CD4-positive, alpha-beta T cell treated with Interferon gamma for 1 hour (primary cell): Measurements from ENCODE around the gene ZNF385D.

Experiments
- DNase-seq: peaks from one replicate; pipeline ENCODE4 v3.0.0-alpha.2; 2020

The ZNF385D gene

DNA sequence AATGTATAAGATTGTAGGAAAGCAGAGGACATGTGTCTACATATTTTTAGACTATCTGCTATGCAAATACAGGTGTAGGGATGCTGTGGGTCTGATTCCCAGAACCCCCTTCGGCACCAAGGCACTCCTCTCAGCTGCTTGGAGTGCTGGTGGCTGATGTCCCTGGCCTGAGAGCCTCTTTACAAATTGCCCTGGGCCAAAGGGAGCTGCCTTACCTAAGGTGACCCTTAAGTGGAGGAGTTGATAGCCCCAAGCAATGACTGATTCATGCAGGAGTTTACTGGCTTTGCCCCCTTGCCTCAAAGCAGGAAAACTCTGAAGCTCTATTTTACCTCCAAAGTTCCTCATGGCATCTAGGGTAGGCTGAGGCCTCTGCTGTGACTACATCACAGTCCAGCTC, 83.0 kb downstream of the ZNF385D start:
- DNase-seq: no peak

DNA sequence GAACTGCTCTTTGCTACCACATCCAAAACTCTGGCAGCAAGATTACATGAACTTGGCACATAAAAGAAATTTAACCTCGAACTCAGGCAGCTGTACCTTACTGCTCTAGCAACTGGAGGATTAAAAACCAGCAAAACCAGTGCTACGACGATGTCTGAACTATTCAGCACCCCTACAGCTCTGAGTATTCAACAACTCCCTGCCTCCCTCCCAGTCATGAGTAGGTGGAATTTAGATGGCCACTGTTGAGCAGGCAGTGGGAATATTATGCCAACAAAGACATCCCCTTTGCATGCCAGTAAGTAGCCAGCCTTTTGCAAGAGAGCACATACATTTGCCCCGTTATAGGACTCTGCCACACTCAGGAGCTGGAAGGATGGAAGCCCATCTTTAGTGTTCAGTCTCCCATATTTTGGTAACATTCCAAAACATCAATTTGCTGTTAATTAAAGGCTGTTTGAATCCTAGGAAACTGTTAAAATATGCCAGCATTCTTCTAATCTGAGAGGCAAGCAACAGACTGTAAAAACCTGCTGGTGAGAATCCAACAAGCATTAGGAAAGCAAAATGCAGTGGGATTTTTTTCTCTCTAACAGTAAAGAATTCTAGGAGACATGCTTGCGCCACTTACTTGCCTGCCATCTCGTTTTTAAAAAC, 85.4 kb downstream of the ZNF385D start:
- DNase-seq: no peak

DNA sequence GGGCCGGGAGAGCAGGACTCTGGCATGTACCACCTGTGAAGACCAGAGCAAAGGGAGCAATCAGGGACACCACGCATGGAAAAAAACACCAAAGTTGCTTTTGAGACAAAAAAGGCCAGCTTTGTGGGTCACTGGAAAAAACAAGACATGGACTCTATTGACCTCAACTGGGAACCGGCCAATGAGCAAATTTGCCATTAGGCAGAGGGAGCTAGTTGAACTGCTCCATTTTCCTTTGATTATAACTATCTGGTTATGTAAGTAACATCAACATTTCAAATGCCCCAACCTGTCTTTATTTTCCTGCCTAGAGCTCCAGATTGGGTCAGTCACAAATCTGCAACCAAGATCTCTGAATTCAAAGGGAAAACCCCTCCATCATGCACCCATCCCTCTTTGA, 86.0 kb downstream of the ZNF385D start:
- DNase-seq: no peak

DNA sequence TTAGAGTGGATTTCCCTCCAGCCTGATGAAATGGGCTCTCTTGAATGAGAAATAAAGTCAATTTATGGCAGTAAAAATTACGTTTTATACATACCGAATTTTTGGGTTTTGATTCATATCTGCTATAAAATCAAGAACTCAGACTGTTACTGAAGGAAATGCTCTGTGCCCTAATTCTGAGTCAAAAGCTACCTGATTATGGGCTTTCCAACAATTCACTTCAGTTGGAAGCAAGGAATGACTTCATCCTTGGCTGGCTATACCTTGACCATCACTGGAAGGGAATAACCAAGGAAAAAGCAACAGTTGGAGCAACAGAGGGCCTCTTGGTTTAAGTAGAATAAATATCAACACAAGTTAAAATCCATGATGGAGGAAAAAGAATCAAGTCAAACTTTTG, 88.6 kb downstream of the ZNF385D start:
- no peak for DNase-seq

DNA sequence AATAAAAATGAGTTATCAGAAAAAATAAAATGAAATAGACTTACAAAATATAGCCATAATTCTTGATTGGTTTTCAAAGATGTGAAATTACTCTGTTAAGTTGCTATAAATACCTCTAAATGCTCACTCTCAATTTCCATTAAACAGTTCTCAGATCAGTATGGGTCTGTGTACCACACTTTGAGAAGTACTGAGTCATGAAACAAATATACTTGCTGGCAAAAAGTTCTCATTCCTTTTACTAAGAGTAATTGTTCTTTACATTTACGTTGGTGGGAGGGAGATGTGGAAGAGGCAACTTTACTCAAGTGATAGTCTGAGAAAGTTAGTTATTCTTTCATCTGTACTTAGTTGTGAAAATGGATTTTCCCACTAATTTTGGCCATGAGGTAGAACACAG, 96.3 kb downstream of the ZNF385D start:
- no peak for DNase-seq

DNA sequence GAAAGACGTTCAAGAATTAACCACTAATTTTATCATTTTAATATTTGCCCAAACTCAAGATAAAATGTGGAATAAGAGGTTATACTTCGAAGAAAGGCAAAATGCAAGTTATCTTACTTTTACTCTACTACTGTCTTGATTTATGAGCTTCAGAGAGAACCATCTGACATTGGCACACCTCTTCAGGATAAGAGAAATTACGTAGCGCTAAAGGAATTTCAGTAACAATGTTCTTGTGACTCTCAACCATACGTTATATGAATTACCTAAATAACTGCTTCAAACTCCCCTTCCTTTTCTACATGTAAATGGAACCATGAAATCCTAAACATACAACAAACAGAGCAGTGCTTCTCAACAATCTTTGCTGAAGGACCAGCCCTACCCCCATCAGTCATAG, 96.8 kb downstream of the ZNF385D start:
- no peak for DNase-seq

DNA sequence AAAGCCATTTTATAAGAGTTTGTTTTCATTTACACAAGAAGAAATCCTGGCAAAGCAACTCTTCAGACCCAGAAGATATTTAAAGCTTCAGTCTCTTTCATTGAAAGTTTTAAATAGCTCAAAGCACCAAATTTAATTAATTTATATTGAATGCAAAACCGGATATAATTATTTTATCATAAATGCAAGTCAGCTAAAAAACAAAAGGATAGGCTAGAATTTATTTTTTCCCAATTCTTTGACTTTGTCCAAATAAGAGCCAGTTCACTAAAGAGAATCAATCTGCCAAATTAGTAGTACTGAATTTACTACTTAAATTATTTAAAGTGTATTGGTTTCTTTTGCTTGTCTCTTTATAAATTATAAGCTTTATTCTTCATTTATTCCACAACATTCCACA, 101.5 kb downstream of the ZNF385D start:
- no peak for DNase-seq

DNA sequence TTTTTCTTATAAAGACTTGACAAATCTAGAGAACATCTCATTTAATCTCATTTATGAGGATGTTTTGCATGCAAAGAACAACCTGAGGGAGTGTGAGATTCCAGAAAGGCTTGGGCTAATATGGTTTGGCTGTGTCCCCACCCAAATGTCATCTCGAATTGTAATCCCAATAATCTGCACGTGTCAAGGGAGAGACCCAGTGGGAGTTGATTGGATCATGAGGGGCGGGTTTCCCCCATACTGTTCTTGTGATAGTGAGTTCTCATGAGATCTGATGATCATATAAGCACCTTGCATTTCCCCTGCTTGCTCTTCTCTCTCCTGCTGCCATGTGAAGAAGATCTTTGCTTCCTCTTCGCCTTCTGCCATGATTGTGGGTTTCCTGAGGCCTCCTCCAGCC, 103.0 kb downstream of the ZNF385D start:
- DNase-seq: no peak

DNA sequence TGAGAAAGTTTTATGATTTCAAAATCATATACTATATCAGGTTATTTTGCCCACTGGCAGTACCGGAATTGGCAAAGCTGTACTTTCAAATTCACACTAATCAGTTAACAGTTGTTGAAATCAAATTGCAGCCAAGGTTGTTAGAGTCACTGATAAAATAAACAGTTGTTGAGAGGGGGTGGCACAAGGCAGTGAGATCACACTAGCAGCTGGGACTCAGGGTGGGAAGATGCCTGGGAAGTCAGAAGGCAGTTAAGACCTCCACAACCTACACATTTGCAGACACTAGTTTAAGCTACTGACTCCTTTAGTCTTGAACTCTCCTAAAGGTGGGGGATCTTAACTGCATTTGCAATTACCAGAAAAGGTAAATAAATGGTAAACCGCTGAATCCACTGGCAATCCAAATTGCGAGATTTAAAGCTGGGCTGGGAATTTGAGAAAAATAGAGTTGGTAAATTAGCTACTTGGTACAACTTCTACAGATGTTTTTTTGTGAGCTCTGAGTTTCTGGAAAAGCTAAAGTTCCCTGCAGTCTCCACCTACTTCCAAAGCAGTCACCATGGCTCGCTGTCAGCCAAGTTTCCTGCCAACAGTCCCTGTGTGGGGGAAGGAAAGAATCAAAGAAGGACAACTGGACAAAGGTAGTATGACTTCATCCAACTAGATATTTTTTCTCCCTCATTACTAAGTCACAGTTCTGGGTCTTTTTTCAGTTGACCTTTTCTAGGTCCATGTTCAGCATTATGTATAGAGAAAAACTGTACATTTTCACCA, 105.7 kb downstream of the ZNF385D start:
- no peak for DNase-seq

DNA sequence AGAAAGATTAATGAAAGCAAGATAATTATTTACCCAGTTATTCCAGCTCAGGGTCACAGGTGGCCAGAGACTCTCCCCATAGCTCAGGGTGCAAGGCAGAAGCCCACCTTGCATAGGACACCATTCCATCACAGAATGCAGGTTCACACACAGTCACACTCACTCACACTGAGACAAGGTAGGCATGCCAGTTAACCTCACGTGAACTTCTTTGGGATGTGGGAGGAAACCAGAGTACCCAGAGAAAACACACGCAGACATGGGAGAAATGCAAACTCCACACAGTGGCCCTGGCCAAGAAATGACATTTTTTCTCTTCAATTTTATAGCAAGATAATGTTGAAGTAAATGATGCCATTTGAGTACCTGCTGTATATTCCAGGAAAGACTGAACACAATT, 106.7 kb downstream of the ZNF385D start:
- no peak for DNase-seq

DNA sequence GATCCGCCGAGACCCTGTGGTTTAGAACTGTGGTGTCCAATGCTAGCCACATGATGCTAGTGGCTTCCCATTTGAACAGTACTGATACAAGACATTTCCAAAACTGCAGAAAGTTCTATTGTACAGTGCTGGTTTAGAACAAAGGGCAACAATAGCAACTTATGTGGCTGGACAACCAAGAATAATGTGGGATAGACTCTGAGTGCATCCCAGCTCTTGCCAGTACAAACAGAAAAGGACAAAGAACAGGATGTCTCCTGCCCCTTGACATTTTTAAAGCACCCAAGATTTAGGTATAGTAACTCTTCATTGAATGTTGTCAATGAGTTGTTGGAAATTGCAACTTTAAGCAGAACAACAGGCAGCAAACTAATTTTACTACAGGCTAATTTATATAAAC, 107.3 kb downstream of the ZNF385D start:
- no peak for DNase-seq

DNA sequence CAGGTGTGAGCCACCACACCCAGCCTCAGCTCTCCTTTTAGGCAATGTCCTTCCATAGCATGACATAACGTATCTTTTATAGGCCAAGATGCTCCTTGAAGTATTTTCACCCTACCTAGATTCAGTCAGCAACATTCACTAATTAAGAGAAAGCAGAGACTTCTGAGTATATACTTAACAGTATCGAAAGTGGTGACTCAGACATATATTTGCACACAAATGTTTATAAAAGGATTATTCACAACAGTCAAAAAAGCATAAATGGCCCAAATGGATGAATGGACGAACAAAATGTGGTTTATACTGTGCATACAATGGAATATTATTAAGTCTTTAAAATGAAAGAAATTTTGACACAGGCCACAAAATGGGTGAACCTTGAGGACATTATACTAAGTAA, 108.6 kb downstream of the ZNF385D start:
- no peak for DNase-seq

DNA sequence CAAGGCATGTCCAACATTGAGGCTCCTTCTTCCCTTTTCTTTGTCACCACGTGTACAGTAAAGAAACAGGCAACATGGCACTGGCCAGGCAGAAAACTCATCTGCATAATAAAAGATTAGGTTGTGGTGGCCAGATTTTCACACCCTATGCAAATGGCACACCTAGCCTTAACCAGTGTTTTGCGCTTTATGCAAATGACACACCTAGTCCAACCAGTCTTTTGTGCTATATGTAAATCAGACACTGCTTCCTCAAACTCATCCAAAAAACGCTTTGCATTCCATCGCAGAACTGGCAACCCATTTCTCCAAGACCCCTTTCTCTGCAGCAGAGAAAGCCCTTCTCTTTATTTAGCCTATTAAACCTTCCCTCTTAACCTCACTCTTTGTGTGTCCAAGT, 109.1 kb downstream of the ZNF385D start:
- DNase-seq: no peak

DNA sequence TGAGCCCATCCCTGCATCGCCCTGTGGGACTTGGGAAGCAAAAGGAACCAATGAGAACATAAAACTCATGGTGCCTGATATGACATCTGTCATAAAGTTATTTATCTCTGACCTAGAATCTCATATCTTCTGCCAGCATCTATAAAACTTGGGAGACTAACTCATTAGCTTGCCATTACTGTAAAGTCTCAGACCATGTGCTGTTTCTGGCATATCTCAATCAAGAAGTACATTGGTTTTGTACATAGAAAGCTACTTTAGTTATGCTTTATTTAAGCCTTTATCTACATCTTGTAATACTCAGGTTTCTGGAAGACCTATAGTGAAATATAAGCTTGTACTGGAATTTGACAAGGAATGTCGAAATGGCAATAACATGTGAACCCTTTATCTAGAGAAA, 112.5 kb downstream of the ZNF385D start:
- no peak for DNase-seq

DNA sequence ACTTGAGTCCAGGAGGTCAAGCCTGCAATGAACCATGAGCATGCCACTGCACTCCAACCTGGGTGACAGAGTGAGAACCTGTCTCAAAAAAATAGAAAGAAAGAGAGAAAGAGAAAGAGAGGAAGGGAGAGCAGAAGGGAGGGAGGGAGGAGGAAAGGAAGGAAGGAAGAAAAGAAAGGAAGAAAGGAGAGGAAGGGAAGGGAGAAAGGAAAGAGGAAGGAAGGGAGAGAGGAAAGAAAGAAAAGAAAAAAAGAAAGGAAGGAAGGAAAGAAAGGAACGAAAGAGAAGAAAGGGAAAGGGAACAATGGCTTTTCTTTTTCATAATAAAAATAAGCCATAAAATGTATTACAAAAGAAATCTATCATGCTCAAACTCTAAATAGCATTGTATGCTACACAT, 116.9 kb downstream of the ZNF385D start:
- DNase-seq: no peak

DNA sequence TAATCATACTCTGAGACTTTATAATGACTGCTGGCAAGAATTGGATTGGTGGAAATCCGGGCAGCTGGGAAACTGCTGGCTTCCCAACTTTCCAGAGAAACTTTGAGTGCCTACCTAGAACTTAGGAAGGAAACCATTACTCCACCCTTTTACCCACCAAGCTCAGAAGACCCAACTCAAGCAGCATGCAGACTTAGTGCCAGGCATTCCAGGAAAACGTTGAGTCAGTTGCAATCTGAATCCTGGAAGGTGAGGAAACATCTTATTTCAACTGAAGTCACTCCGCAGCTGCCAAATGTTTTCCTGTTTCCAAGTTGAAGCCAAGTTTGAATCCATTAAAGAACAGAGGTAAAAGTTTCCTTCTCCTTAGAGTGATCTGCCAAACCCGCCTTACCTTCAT, 126.5 kb downstream of the ZNF385D start:
- no peak for DNase-seq

DNA sequence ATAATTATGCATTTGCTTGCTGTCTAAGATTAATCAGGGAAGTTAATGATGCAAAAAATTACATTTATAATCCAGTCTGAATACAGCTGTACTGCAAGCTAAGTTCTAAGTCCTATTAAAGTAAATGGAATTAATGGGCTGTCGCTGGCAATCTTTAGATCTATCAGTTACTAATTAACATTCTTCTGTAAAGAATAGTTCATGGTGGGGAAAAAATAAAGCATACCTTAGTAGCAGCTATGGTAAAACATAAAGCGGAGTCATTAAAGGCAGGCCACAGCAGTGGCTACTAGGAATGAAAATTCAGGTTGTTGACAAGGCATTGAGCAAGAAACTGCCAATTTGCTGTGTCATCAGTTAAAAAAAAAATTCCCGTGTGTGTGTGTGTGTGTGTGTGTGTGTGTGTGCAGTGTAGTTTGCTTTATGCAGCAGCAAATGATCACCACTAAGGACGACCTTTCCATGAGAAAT, 129.8 kb downstream of the ZNF385D start:
- no peak for DNase-seq

DNA sequence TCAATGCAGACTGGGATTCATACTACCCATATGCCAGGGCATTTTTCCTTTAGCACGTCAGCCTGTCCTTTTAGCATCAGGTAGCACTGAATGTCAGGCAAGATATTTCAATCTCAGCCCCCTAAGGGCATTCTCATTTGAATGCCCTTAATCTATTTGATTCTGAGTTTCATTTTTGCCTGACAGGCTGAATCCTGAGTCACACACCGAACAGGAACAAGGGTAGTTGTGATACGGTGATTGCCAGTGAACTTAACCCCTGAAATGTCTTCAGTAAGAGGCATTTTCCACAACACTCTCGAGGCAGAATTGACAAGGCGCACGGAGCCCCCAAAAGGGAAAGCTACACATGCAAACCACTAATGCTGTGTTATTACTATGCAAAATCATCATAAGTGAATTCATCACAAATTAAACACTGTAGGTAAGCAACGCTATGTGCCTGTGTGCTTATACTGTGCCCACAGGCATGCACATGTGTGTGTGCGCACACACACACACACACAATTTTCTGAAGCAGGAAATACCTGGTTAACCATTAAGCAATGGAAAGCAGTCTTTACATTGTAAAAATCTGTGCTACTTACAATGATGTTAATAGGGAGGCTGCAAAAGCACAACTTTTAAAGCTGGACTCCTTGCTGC, 130.4 kb downstream of the ZNF385D start:
- DNase-seq: no peak

DNA sequence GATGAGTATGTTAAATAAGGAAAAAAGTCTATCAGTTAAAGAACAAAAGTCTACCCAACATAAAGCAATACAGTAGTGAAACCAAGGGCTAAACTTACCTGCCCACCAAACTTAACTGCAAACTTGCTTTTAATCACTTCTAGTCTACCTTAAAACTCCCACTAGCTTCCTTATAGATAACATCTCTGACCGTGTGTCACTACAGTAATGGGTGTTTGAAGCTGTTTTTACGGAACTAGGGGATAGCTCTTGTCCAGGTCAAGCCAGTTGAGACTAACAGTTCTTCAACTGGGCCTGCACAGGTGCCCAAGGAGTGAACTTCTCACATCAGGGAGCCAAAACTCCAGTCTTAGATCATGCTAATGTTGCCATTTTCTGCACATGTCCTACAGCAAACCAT, 132.3 kb downstream of the ZNF385D start:
- no peak for DNase-seq

DNA sequence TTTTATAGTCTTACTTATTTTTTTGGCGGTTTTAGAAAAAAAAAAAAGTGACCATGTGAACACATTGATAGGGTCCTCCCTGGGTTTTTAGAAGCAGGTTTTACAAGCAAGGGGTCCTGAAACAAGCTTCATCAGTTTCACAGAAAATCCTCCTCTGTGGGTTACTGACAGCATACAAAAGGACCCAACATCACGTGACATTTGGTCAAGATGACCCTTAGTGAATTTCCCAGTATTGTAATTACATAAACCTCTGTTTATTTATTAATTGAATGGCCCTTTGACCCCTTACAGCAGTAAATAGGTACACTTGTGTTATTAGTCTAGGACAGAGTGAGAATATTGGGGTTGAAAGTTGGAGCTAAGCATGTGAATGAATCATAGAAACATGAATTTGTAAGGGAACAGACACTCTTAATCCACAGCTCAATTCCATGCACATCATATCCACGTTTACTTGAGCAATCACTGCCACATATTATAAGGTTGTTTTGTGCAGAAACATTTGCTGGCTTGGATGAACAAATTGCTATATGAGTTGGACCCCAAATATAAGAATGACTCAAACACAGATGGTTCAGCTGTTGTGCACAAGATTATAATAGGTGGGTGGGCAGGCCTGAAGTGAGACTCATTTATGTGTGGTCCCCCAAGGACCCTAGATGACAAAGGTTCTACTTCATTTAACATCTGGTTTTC, 137.5 kb downstream of the ZNF385D start:
- no peak for DNase-seq

DNA sequence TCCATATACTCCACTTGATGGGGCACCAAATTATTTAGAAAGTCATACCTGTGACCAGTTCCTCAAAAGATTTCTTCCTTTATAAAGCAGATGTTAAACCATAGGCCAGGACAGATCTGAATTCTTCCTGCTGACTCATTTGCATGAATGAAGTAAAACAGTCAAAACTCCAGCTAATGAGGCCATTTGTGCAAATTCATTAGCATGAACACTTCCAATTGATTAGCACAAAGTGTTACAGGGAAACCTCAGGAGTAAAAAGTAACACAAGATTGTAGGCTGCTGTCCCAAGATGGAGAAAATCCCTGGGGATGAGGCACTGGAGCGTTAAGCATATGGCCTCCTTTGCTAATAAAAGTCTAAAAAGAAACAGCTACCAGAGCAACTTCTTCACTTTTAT, 149.8 kb downstream of the ZNF385D start:
- DNase-seq: no peak

DNA sequence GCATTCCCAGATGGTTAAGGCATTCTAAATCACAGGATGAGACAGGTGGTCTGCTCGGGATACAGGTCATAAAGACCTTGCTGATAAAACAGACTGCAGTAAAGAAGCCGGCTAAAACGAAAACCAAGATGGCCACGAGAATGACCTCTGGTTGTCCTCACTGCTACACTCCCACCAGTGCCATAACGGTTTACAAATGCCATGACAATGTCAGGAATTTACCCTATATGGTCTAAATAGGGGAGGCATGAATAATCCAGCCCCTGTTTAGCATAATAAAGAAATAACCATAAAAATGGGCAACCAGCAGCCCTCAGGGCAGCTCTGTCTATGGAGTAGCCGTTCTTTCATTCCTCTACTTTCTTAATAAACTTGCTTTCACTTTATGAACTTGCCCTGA, 151.1 kb downstream of the ZNF385D start:
- DNase-seq: no peak

DNA sequence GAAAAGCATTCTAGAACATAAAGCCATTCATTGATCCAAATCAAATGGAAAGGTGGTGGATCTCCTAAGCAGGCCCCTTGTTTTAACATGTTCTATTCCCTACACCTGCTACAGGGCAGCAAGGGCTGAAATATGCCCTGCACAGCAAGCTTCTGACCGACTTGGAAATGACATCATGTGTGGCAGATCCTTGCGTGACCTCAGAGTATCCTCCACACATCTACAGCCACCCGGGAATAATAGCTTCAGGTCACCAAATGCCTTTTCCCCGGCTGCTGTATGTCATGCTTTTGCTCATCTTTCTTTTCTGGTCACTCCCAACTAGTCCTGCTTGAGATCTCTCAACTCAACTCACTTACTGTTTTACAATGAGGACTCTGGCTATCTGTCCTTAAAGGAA, 158.2 kb downstream of the ZNF385D start:
- DNase-seq: no peak

DNA sequence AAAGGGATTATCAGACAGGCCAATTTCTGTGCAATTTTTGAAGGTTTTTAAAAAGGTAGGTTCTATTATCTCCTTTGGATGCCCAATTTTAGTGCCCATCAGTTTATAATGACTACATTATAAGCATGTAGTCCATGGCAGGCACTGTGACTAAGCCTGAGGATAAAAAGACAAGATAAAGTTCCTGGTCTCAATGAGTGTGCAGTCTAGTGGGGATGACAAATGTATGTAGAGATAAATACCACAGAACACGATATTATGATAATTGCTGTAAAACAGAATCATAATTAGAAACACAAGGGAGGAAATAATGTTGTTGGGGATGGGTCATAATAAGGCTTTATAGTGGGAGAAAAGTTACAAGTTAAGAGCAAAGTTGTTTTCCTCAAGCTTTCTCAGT, 163.1 kb downstream of the ZNF385D start:
- no peak for DNase-seq
